Epithelial cell of esophagus (primary cell): ENCODE results near the gene POLR2F.

Experiments
- DNase-seq: peaks from one replicate; pipeline ENCODE4 v3.0.0; 2010; ENCODE audit warnings: low read depth
- H3K4me3 ChIP-seq: 2 replicates; pipeline ENCODE4 v1.5.1; 2011; ENCODE audit warnings: mild to moderate bottlenecking, low read length, control low read depth
- TF ChIP-seq, protein P1 (sequence below): IDR thresholded peaks from 2 replicates; pipeline ENCODE4 v1.5.1; 2011; ENCODE audit warnings: low read depth, mild to moderate bottlenecking, low read length, control low read depth, inconsistent platforms; ENCODE audit not compliant: insufficient read depth; ENCODE audit errors: missing control alignments

POLR2F gene

GRCh38 chr22:38017939-38018885 is 64.7 kb downstream of the POLR2F start:
- no peak for DNase-seq
- TF ChIP-seq, protein P1, sequence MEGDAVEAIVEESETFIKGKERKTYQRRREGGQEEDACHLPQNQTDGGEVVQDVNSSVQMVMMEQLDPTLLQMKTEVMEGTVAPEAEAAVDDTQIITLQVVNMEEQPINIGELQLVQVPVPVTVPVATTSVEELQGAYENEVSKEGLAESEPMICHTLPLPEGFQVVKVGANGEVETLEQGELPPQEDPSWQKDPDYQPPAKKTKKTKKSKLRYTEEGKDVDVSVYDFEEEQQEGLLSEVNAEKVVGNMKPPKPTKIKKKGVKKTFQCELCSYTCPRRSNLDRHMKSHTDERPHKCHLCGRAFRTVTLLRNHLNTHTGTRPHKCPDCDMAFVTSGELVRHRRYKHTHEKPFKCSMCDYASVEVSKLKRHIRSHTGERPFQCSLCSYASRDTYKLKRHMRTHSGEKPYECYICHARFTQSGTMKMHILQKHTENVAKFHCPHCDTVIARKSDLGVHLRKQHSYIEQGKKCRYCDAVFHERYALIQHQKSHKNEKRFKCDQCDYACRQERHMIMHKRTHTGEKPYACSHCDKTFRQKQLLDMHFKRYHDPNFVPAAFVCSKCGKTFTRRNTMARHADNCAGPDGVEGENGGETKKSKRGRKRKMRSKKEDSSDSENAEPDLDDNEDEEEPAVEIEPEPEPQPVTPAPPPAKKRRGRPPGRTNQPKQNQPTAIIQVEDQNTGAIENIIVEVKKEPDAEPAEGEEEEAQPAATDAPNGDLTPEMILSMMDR, result no peak
- no peak overlapping the region for H3K4me3 ChIP-seq
